Osteocyte (in vitro differentiated cells): ENCODE results near the gene GLTP. TPM values are rescaled to one million over a fixed set of nuclear protein-coding genes. Genes with fewer than 3 reads are reported as not detected.
A peak's percentile ranks its signal among the peaks of the same experiment; 100 is the strongest.

Experiments
- DNase-seq: peaks from one replicate; pipeline ENCODE4 v3.0.0; 2021; ENCODE audit warnings: mixed read lengths; ENCODE audit not compliant: unreplicated experiment; ENCODE audit errors: extremely low spot score
- H3K27ac Mint-ChIP-seq: one replicate; pipeline ENCODE4 v1.8.0; 2021; ENCODE audit warnings: mild to moderate bottlenecking, mixed read lengths; ENCODE audit not compliant: unreplicated experiment
- H3K27me3 Mint-ChIP-seq: one replicate; pipeline ENCODE4 v1.8.0; 2021; ENCODE audit warnings: mixed read lengths; ENCODE audit not compliant: unreplicated experiment
- H3K36me3 Mint-ChIP-seq: one replicate; pipeline ENCODE4 v1.8.0; 2021; ENCODE audit warnings: mixed read lengths; ENCODE audit not compliant: unreplicated experiment
- H3K4me1 Mint-ChIP-seq: one replicate; pipeline ENCODE4 v1.8.0; 2021; ENCODE audit warnings: mixed read lengths; ENCODE audit not compliant: unreplicated experiment
- H3K4me3 Mint-ChIP-seq: one replicate; pipeline ENCODE4 v1.8.0; 2021; ENCODE audit warnings: mild to moderate bottlenecking, moderate library complexity, mixed read lengths; ENCODE audit not compliant: unreplicated experiment
- H3K9me3 Mint-ChIP-seq: one replicate; pipeline ENCODE4 v1.8.0; 2021; ENCODE audit warnings: mixed read lengths; ENCODE audit not compliant: unreplicated experiment
- CTCF ChIP-seq: fragments of 200-600 bp; sonication (generic); IDR thresholded peaks from 2 replicates; pipeline ENCODE4 v1.5.0; 2021; ENCODE audit warnings: antibody characterized with exemption, mild to moderate bottlenecking, moderate library complexity
- total RNA-seq: library from RNA; stranded (reverse); gene quantifications from 2 replicates; pipeline ENCODE4 v1.2.1, GENCODE V29; 2021

Gene GLTP
- total RNA-seq, 1 donor from 2014 or later = 34.5 TPM

- DNase-seq = no peak
- no peak for TF ChIP-seq CTCF
- Mint-ChIP-seq H3K36me3 (no peaks in the 10 kb centered on the region), H3K4me3 (no peak overlapping the region), H3K27ac (no peak overlapping the region), H3K27me3 (no peaks in the 10 kb centered on the region), H3K9me3 (no peaks in the 10 kb centered on the region), H3K4me1 (peaks cover 20% of the 10 kb centered on the region)
Observed at GRCh38 chr12:109890620-109891170, 10.4 kb upstream of the GLTP start.

- Mint-ChIP-seq H3K36me3 (no peaks in the 10 kb centered on the region), H3K9me3 (no peaks in the 10 kb centered on the region), H3K27ac (peak overlapping the region; percentile 54), H3K27me3 (no peaks in the 10 kb centered on the region), H3K4me3 (no peak overlapping the region), H3K4me1 (peaks cover 20% of the 10 kb centered on the region)
- TF ChIP-seq CTCF = no peak
- DNase-seq = no peak
Observed at GRCh38 chr12:109888179-109889020, 8.1 kb upstream of the GLTP start.

GRCh38 chr12:109885616-109886015 lies 5.3 kb upstream of the GLTP start:
- TF ChIP-seq CTCF = no peak
- H3K27ac Mint-ChIP-seq = no peak overlapping the region
- no peaks in the 10 kb centered on the region for H3K27me3 Mint-ChIP-seq
- H3K4me1 Mint-ChIP-seq = peaks cover 27% of the 10 kb centered on the region
- no peaks in the 10 kb centered on the region for H3K36me3 Mint-ChIP-seq
- H3K9me3 Mint-ChIP-seq = no peaks in the 10 kb centered on the region
- DNase-seq = no peak
- H3K4me3 Mint-ChIP-seq = no peak overlapping the region

- no peaks in the 10 kb centered on the region for H3K36me3 Mint-ChIP-seq
- no peak overlapping the region for H3K4me3 Mint-ChIP-seq
- H3K27me3 Mint-ChIP-seq = no peaks in the 10 kb centered on the region
- no peak for TF ChIP-seq CTCF
- H3K27ac Mint-ChIP-seq = no peak overlapping the region
- no peak for DNase-seq
- no peaks in the 10 kb centered on the region for H3K9me3 Mint-ChIP-seq
- H3K4me1 Mint-ChIP-seq = peaks cover 26% of the 10 kb centered on the region
Observed at GRCh38 chr12:109883461-109883860, 3.1 kb upstream of the GLTP start.

- no peak for DNase-seq
- H3K4me1 Mint-ChIP-seq = peaks cover 35% of the 10 kb centered on the region
- no peaks in the 10 kb centered on the region for H3K9me3 Mint-ChIP-seq
- H3K27me3 Mint-ChIP-seq = no peaks in the 10 kb centered on the region
- no peaks in the 10 kb centered on the region for H3K36me3 Mint-ChIP-seq
- no peak for TF ChIP-seq CTCF
- peak overlapping the region; percentile 85 for H3K4me3 Mint-ChIP-seq
- no peak overlapping the region for H3K27ac Mint-ChIP-seq
Observed at GRCh38 chr12:109881752-109882151, 1.4 kb upstream of the GLTP start.
